ENCODE results near the gene BACH2. TPM values are rescaled to one million over a fixed set of nuclear protein-coding genes. Genes with fewer than 3 reads are reported as not detected.
"Not testable (repeated sequence)": the region's sequence is repeated elsewhere in the genome, so short reads cannot be mapped to it uniquely, and the experiment has no call there.

Gene BACH2
- total and polyA plus RNA-seq, 9 donors = 3.4 to 5.8 (median 4.6) TPM

GRCh38 chr6:90218959-90219208 lies 77.8 kb downstream of the BACH2 start:
- Histone ChIP-seq H3K4me1 (ENCODE audit: control insufficient read depth, insufficient read depth, low read length) (peaks cover 36% of the 10 kb centered on the region), H3K27me3 (ENCODE audit: control insufficient read depth, insufficient read depth, low read length) (no peaks in the 10 kb centered on the region), H3K4me3 (ENCODE audit: low read length) (peak overlapping the region; percentile 45), H3K36me3 (ENCODE audit: control insufficient read depth, insufficient read depth, low read length) (no peaks in the 10 kb centered on the region), H3K9me3 (replicated peaks; ENCODE audit: control insufficient read depth, low read depth, low read length) (peaks cover 4% of the 10 kb centered on the region), H3K27ac (ENCODE audit: low read length) (peak overlapping the region; percentile 96)
- WGBS (ENCODE audit: insufficient coverage) = no CpG with 5 or more reads among the region's 1 CpG
- DNase-seq = no peak

GRCh38 chr6:90217506-90218127 lies 79.0 kb downstream of the BACH2 start:
- H3K4me3 ChIP-seq (ENCODE audit: low read length) = peak overlapping the region; percentile 2
- peak overlapping the region; percentile 96 for H3K27ac ChIP-seq (ENCODE audit: low read length)
- H3K9me3 ChIP-seq (replicated peaks; ENCODE audit: control insufficient read depth, low read depth, low read length) = no peaks in the 10 kb centered on the region
- no peaks in the 10 kb centered on the region for H3K36me3 ChIP-seq (ENCODE audit: control insufficient read depth, insufficient read depth, low read length)
- peaks cover 36% of the 10 kb centered on the region for H3K4me1 ChIP-seq (ENCODE audit: control insufficient read depth, insufficient read depth, low read length)
- peak; percentile 65 for DNase-seq
- 30% methylated on average over 3 of the region's 6 CpGs for WGBS (ENCODE audit: insufficient coverage)
- no peaks in the 10 kb centered on the region for H3K27me3 ChIP-seq (ENCODE audit: control insufficient read depth, insufficient read depth, low read length)

- Histone ChIP-seq H3K4me1 (ENCODE audit: control insufficient read depth, insufficient read depth, low read length) (peaks cover 36% of the 10 kb centered on the region), H3K9me3 (replicated peaks; ENCODE audit: control insufficient read depth, low read depth, low read length) (no peaks in the 10 kb centered on the region), H3K4me3 (ENCODE audit: low read length) (no peak overlapping the region), H3K27me3 (ENCODE audit: control insufficient read depth, insufficient read depth, low read length) (no peaks in the 10 kb centered on the region), H3K27ac (ENCODE audit: low read length) (peak overlapping the region; percentile 87), H3K36me3 (ENCODE audit: control insufficient read depth, insufficient read depth, low read length) (no peaks in the 10 kb centered on the region)
- 23% methylated on average over 6 of the region's 14 CpGs for WGBS (ENCODE audit: insufficient coverage)
- DNase-seq = peak; percentile 74
Observed at GRCh38 chr6:90216072-90216977, 80.3 kb downstream of the BACH2 start.

DNA sequence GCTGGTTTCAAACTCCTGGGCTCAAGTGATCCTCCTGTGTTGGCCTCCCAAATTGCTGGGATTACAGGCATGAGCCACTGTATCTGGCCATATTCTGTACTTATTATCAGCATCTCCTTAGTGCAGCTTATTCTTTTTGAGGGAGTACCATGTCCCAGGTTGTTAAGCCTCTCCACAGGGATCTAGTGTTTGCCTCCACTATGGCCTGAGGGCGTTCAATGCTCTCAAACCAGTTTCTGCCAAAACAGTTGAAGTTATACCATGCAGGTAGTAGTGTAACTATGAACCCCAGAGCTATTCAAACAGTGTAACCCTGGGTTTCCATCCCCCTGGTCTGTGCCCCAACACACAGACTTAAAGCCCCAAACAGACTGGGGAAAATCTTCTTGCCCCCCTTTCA lies 81.7 kb downstream of the BACH2 start:
- Histone ChIP-seq H3K27me3 (ENCODE audit: control insufficient read depth, insufficient read depth, low read length) (no peaks in the 10 kb centered on the region), H3K9me3 (replicated peaks; ENCODE audit: control insufficient read depth, low read depth, low read length) (no peaks in the 10 kb centered on the region), H3K36me3 (ENCODE audit: control insufficient read depth, insufficient read depth, low read length) (no peaks in the 10 kb centered on the region), H3K4me3 (ENCODE audit: low read length) (no peak overlapping the region), H3K27ac (ENCODE audit: low read length) (no peak overlapping the region), H3K4me1 (ENCODE audit: control insufficient read depth, insufficient read depth, low read length) (peaks cover 36% of the 10 kb centered on the region)
- WGBS (ENCODE audit: insufficient coverage) = no CpG with 5 or more reads among the region's 1 CpG
- no peak for DNase-seq

DNA sequence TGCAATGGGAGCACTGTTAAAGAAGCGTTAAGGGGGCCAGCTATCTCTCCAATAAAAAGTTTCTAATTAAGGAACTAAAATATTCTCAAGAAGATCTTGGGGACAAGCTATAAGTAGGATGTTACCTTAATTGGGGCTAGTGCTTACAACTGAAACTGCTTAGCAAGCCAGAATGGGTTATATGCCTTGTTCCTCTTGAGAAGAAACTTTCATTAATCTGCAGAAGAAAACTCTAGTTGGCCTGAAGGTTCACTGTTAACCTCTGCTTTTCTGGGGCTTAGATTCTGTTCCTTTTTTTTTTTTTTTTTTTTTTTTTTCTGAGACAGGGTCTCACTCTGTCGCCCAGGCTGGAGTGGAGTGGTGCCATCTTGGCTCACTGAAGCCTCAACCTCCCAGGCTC lies 82.2 kb downstream of the BACH2 start:
- H3K9me3 ChIP-seq (replicated peaks; ENCODE audit: control insufficient read depth, low read depth, low read length) = no peaks in the 10 kb centered on the region
- WGBS (ENCODE audit: insufficient coverage) = no CpG with 5 or more reads among the region's 2 CpGs
- H3K36me3 ChIP-seq (ENCODE audit: control insufficient read depth, insufficient read depth, low read length) = no peaks in the 10 kb centered on the region
- H3K27me3 ChIP-seq (ENCODE audit: control insufficient read depth, insufficient read depth, low read length) = no peaks in the 10 kb centered on the region
- H3K4me1 ChIP-seq (ENCODE audit: control insufficient read depth, insufficient read depth, low read length) = peaks cover 32% of the 10 kb centered on the region
- H3K27ac ChIP-seq (ENCODE audit: low read length) = no peak overlapping the region
- no peak for DNase-seq
- H3K4me3 ChIP-seq (ENCODE audit: low read length) = no peak overlapping the region

GRCh38 chr6:90212274-90212673 lies 84.4 kb downstream of the BACH2 start:
- Histone ChIP-seq H3K27me3 (ENCODE audit: control insufficient read depth, insufficient read depth, low read length) (no peaks in the 10 kb centered on the region), H3K9me3 (replicated peaks; ENCODE audit: control insufficient read depth, low read depth, low read length) (no peaks in the 10 kb centered on the region), H3K4me3 (ENCODE audit: low read length) (no peak overlapping the region), H3K36me3 (ENCODE audit: control insufficient read depth, insufficient read depth, low read length) (no peaks in the 10 kb centered on the region), H3K27ac (ENCODE audit: low read length) (no peak overlapping the region), H3K4me1 (ENCODE audit: control insufficient read depth, insufficient read depth, low read length) (peaks cover 16% of the 10 kb centered on the region)
- WGBS (ENCODE audit: insufficient coverage) = no CpG with 5 or more reads among the region's 3 CpGs
- DNase-seq = no peak

DNA sequence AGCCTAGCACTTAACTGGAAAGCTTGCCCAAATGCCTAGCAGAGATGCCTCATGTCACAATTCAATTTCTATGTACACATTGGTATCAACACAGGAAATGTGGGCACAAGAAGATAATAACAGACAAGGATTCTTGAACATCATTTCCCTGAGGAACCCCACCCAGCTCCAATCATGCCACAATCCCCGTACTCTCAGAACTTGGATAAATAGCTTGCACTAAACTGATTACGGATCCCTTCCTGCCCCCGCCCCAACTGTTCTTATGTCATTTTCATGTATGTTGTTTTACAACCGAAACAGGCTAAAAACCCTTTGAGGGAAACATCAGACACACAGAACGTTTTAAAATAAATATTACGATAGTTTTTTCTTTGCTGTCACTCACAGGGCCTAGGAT lies 87.1 kb downstream of the BACH2 start:
- DNase-seq = no peak
- no peaks in the 10 kb centered on the region for H3K27me3 ChIP-seq (ENCODE audit: control insufficient read depth, insufficient read depth, low read length)
- no peak overlapping the region for H3K4me3 ChIP-seq (ENCODE audit: low read length)
- 60% methylated on average over 1 of the region's 6 CpGs for WGBS (ENCODE audit: insufficient coverage)
- H3K9me3 ChIP-seq (replicated peaks; ENCODE audit: control insufficient read depth, low read depth, low read length) = no peaks in the 10 kb centered on the region
- H3K27ac ChIP-seq (ENCODE audit: low read length) = no peak overlapping the region
- H3K36me3 ChIP-seq (ENCODE audit: control insufficient read depth, insufficient read depth, low read length) = peaks cover 2% of the 10 kb centered on the region
- H3K4me1 ChIP-seq (ENCODE audit: control insufficient read depth, insufficient read depth, low read length) = peaks cover 4% of the 10 kb centered on the region

DNA sequence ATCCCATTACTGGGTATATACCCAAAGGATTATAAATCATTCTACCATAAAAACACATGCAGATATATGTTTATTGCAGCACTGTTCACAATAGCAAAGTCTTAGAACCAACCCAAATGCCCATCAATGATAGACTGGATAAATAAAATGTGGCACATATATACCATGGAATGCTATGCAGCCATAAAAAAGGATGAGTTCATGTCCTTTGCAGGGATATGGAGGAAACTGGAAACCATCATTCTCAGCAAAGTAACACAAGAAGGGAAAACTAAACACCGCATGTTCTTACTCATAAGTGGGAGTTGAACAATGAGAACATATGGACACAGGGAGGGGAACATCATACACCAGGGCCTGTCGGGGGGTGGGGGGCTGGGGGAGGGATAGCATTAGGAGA lies 88.0 kb downstream of the BACH2 start:
- not testable (repeated sequence) for H3K4me1 ChIP-seq (ENCODE audit: control insufficient read depth, insufficient read depth, low read length); DNase-seq; H3K27me3 ChIP-seq (ENCODE audit: control insufficient read depth, insufficient read depth, low read length); H3K9me3 ChIP-seq (replicated peaks; ENCODE audit: control insufficient read depth, low read depth, low read length); H3K27ac ChIP-seq (ENCODE audit: low read length); H3K36me3 ChIP-seq (ENCODE audit: control insufficient read depth, insufficient read depth, low read length); H3K4me3 ChIP-seq (ENCODE audit: low read length)
- no CpG with 5 or more reads among the region's 2 CpGs for WGBS (ENCODE audit: insufficient coverage)

GRCh38 chr6:90204327-90205056 lies 92.2 kb downstream of the BACH2 start:
- DNase-seq = peak; percentile 57
- no peak overlapping the region for H3K27ac ChIP-seq (ENCODE audit: low read length)

DNA sequence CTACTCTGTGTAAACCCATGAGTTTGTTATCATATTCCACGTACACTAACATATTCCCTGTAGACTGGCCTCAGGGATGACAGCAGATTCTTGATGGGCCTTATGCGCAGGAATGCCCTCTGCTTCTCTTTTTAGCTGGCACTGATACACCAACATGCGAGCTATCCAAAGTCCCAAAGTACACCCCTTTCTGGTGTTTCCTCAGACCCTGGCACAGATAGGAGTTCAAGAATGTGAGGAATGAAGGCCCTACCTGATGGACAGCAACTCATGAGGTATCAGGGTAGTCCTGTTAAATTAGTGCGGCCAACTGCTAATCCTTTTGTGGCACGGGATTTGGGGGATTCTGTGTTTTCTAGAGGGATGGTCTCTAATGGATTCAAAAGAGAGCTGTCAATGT lies 93.0 kb downstream of the BACH2 start:
- H3K27me3 ChIP-seq (ENCODE audit: control insufficient read depth, insufficient read depth, low read length) = no peaks in the 10 kb centered on the region
- peaks cover 2% of the 10 kb centered on the region for H3K36me3 ChIP-seq (ENCODE audit: control insufficient read depth, insufficient read depth, low read length)
- no peaks in the 10 kb centered on the region for H3K9me3 ChIP-seq (replicated peaks; ENCODE audit: control insufficient read depth, low read depth, low read length)
- H3K4me1 ChIP-seq (ENCODE audit: control insufficient read depth, insufficient read depth, low read length) = peaks cover 7% of the 10 kb centered on the region
- H3K27ac ChIP-seq (ENCODE audit: low read length) = no peak overlapping the region
- no peak overlapping the region for H3K4me3 ChIP-seq (ENCODE audit: low read length)
- no peak for DNase-seq
- 59% methylated on average over 2 of the region's 5 CpGs for WGBS (ENCODE audit: insufficient coverage)

More at GRCh38 chr6:90204327-90205056, 92.2 kb downstream of the BACH2 start:
- Histone ChIP-seq H3K36me3 (ENCODE audit: control insufficient read depth, insufficient read depth, low read length) (peaks cover 2% of the 10 kb centered on the region), H3K4me1 (ENCODE audit: control insufficient read depth, insufficient read depth, low read length) (peaks cover 7% of the 10 kb centered on the region), H3K4me3 (ENCODE audit: low read length) (no peak overlapping the region), H3K9me3 (replicated peaks; ENCODE audit: control insufficient read depth, low read depth, low read length) (no peaks in the 10 kb centered on the region), H3K27me3 (ENCODE audit: control insufficient read depth, insufficient read depth, low read length) (no peaks in the 10 kb centered on the region)
- WGBS (ENCODE audit: insufficient coverage) = 50% methylated on average over 2 of the region's 7 CpGs

All from muscle of leg (tissue), 11 donors.